HepG2 (cell line): ENCODE data around the gene MYH9. TPM values are rescaled to one million over a fixed set of nuclear protein-coding genes. Genes with fewer than 3 reads are reported as not detected.

Experiments used
- BCL6 ChIP-seq: IDR thresholded peaks from 2 replicates; pipeline ENCODE4 v1.6.1; 2016; ENCODE audit warnings: missing genetic modification reagents, missing compliant biosample characterization
- DMAP1 ChIP-seq: IDR thresholded peaks from 2 replicates; pipeline ENCODE4 v1.6.1; 2016
- HNRNPLL ChIP-seq: fragments of 200-400 bp; formaldehyde crosslinking; IDR thresholded peaks from 2 replicates; pipeline ENCODE4 v1.6.1; 2017; ENCODE audit warnings: mild to moderate bottlenecking, low read depth, low read length; ENCODE audit not compliant: poor library complexity, severe bottlenecking
- HOXA3 ChIP-seq: sonication (generic); formaldehyde crosslinking; IDR thresholded peaks from 2 replicates; pipeline ENCODE4 v1.5.0; 2020; ENCODE audit warnings: missing genetic modification reagents
- IRF2 ChIP-seq: IDR thresholded peaks from 2 replicates; pipeline ENCODE4 v1.6.1; 2018; ENCODE audit warnings: missing genetic modification reagents, missing compliant biosample characterization
- KAT8 ChIP-seq: IDR thresholded peaks from 2 replicates; pipeline ENCODE4 v1.6.1; 2016; ENCODE audit warnings: missing genetic modification reagents, missing compliant biosample characterization
- KDM3A ChIP-seq: IDR thresholded peaks from 2 replicates; pipeline ENCODE4 v1.6.1; 2018; ENCODE audit warnings: low read depth, missing compliant biosample characterization
- MEF2D ChIP-seq: sonication (generic); formaldehyde crosslinking; IDR thresholded peaks from 2 replicates; pipeline ENCODE4 v1.5.1; 2020; ENCODE audit warnings: mild to moderate bottlenecking, missing genetic modification reagents
- NCOR1 ChIP-seq: fragments of 200-600 bp; sonication (generic); IDR thresholded peaks from 2 replicates; pipeline ENCODE4 v1.7.0; 2017; ENCODE audit warnings: antibody characterized with exemption, low read length, borderline replicate concordance
- ONECUT2 ChIP-seq: sonication (generic); formaldehyde crosslinking; IDR thresholded peaks from 2 replicates; pipeline ENCODE4 v1.4.0; 2020; ENCODE audit warnings: missing genetic modification reagents
- POLR2A ChIP-seq, 2 experiments: IDR thresholded peaks; 2 replicates each; pipeline ENCODE4 v1.6.1; 2011; ENCODE audit warnings: low read depth in 2 of 2, low read length in 2 of 2, mild to moderate bottlenecking in 1 of 2, moderate library complexity in 1 of 2; ENCODE audit not compliant: insufficient read depth in 1 of 2
- ZNF292 ChIP-seq: sonication (generic); formaldehyde crosslinking; IDR thresholded peaks from 2 replicates; pipeline ENCODE4 v1.8.1; 2022; ENCODE audit warnings: mild to moderate bottlenecking, low read depth, missing genetic modification reagents, borderline replicate concordance
- ZNF33B ChIP-seq: sonication (generic); formaldehyde crosslinking; IDR thresholded peaks from 2 replicates; pipeline ENCODE4 v1.5.1; 2020; ENCODE audit warnings: mild to moderate bottlenecking, missing genetic modification reagents
- ZNF841 ChIP-seq: sonication (generic); formaldehyde crosslinking; IDR thresholded peaks from 2 replicates; pipeline ENCODE4 v1.8.1; 2023; ENCODE audit warnings: missing genetic modification reagents, borderline replicate concordance
- polyA plus RNA-seq, 8 experiments: library from polyadenylated mRNA; depleted of rRNA in 3 of 8; stranded (reverse) in 7 of 8; unstranded in 1 of 8; fragments of >200 nt; fragmentation: Illumina TruSeq in 4 of 8; extraction: Trizol in 4 of 8; gene quantifications; 2 replicates each; pipeline versions ENCODE4 v1.2.1 to v1.2.3, GENCODE V29; 2011 to 2016; ENCODE audit warnings: low read depth in 4 of 8, missing spikeins in 1 of 8, mixed read lengths in 1 of 8; ENCODE audit not compliant: insufficient read depth in 1 of 8
- total RNA-seq, 5 experiments: library from RNA; depleted of rRNA; stranded (reverse); fragments of >200 nt; fragmentation: Illumina TruSeq; extraction: Trizol; gene quantifications; 2 replicates each; pipeline ENCODE4 v1.2.3, GENCODE V29; 2016; ENCODE audit warnings: low read depth in 1 of 5
- TF ChIP-seq, protein P1 (sequence below): sonication (generic); formaldehyde crosslinking; IDR thresholded peaks from 2 replicates; pipeline ENCODE4 v1.4.0; 2020; ENCODE audit warnings: missing genetic modification reagents, mild to moderate bottlenecking, borderline replicate concordance
- TF ChIP-seq, protein P2 (sequence below): sonication (generic); formaldehyde crosslinking; IDR thresholded peaks from 2 replicates; pipeline ENCODE4 v1.5.0; 2020; ENCODE audit warnings: mild to moderate bottlenecking, missing genetic modification reagents
- TF ChIP-seq, protein P3 (sequence below): sonication (generic); formaldehyde crosslinking; IDR thresholded peaks from 2 replicates; pipeline ENCODE4 v1.4.0; 2020; ENCODE audit warnings: missing genetic modification reagents
- TF ChIP-seq, protein P4 (sequence below): sonication (generic); formaldehyde crosslinking; IDR thresholded peaks from 2 replicates; pipeline ENCODE4 v1.5.1; 2020; ENCODE audit warnings: mild to moderate bottlenecking, missing genetic modification reagents, borderline replicate concordance

The MYH9 gene
- total and polyA plus RNA-seq, 2 of the 13 experiments (the other 11 are each of a cell fraction or from before 2014, with no cell fraction given) = 50.7 to 98.5 TPM

DNA sequence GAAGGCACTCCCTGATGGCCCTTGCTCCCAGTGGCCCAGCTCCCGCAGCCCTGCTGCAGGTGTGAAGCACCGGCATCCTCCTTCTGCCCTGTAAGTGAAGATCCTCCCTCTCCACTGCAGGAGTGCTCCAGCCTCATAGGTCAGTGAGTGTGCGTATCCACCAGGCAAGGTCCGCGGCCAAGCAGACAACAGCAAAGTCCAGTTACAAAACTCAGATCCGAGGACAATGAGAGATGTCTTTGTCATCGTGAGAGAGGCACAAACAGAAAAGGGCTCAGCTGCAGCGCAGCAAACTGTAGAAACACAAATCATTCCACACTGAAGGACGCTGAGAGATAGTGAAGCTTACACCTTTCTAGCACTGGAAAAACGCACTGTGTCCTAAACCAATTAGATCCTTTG lies 46.1 kb downstream of the MYH9 start (continued):
- TF ChIP-seq, protein P1, sequence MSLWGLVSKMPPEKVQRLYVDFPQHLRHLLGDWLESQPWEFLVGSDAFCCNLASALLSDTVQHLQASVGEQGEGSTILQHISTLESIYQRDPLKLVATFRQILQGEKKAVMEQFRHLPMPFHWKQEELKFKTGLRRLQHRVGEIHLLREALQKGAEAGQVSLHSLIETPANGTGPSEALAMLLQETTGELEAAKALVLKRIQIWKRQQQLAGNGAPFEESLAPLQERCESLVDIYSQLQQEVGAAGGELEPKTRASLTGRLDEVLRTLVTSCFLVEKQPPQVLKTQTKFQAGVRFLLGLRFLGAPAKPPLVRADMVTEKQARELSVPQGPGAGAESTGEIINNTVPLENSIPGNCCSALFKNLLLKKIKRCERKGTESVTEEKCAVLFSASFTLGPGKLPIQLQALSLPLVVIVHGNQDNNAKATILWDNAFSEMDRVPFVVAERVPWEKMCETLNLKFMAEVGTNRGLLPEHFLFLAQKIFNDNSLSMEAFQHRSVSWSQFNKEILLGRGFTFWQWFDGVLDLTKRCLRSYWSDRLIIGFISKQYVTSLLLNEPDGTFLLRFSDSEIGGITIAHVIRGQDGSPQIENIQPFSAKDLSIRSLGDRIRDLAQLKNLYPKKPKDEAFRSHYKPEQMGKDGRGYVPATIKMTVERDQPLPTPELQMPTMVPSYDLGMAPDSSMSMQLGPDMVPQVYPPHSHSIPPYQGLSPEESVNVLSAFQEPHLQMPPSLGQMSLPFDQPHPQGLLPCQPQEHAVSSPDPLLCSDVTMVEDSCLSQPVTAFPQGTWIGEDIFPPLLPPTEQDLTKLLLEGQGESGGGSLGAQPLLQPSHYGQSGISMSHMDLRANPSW = no peak
- TF ChIP-seq DMAP1 (no peak), ZNF33B (no peak), POLR2A (IDR thresholded peaks at IDR 0.05; ENCODE audit: insufficient read depth in 1 of 2, low read depth in 2 of 2, low read length in 2 of 2) (no peak), KAT8 (CRISPR knock-in tag) (no peak), HOXA3 (CRISPR knock-in tag) (peak; percentile 66; the same call in 1 of the 2 replicates), ONECUT2 (CRISPR knock-in tag) (no peak), NCOR1 (peak; percentile 60; the same call in 1 of the 2 replicates), HNRNPLL (peak; percentile 31), BCL6 (CRISPR knock-in tag) (peak; percentile 82), MEF2D (CRISPR knock-in tag) (peak; percentile 48; the same call in 1 of the 2 replicates), KDM3A (CRISPR knock-in tag) (0 out of 2 replicates have a peak, but pooled peaks have one; percentile 21), ZNF841 (CRISPR knock-in tag) (no peak), ZNF292 (CRISPR knock-in tag) (peak; percentile 75; the same call in 1 of the 2 replicates), IRF2 (no peak)
- TF ChIP-seq, protein P2, sequence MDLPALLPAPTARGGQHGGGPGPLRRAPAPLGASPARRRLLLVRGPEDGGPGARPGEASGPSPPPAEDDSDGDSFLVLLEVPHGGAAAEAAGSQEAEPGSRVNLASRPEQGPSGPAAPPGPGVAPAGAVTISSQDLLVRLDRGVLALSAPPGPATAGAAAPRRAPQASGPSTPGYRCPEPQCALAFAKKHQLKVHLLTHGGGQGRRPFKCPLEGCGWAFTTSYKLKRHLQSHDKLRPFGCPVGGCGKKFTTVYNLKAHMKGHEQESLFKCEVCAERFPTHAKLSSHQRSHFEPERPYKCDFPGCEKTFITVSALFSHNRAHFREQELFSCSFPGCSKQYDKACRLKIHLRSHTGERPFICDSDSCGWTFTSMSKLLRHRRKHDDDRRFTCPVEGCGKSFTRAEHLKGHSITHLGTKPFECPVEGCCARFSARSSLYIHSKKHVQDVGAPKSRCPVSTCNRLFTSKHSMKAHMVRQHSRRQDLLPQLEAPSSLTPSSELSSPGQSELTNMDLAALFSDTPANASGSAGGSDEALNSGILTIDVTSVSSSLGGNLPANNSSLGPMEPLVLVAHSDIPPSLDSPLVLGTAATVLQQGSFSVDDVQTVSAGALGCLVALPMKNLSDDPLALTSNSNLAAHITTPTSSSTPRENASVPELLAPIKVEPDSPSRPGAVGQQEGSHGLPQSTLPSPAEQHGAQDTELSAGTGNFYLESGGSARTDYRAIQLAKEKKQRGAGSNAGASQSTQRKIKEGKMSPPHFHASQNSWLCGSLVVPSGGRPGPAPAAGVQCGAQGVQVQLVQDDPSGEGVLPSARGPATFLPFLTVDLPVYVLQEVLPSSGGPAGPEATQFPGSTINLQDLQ (CRISPR knock-in tag) = no peak
- TF ChIP-seq, protein P3, sequence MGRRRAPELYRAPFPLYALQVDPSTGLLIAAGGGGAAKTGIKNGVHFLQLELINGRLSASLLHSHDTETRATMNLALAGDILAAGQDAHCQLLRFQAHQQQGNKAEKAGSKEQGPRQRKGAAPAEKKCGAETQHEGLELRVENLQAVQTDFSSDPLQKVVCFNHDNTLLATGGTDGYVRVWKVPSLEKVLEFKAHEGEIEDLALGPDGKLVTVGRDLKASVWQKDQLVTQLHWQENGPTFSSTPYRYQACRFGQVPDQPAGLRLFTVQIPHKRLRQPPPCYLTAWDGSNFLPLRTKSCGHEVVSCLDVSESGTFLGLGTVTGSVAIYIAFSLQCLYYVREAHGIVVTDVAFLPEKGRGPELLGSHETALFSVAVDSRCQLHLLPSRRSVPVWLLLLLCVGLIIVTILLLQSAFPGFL (CRISPR knock-in tag) = no peak
- TF ChIP-seq, protein P4, sequence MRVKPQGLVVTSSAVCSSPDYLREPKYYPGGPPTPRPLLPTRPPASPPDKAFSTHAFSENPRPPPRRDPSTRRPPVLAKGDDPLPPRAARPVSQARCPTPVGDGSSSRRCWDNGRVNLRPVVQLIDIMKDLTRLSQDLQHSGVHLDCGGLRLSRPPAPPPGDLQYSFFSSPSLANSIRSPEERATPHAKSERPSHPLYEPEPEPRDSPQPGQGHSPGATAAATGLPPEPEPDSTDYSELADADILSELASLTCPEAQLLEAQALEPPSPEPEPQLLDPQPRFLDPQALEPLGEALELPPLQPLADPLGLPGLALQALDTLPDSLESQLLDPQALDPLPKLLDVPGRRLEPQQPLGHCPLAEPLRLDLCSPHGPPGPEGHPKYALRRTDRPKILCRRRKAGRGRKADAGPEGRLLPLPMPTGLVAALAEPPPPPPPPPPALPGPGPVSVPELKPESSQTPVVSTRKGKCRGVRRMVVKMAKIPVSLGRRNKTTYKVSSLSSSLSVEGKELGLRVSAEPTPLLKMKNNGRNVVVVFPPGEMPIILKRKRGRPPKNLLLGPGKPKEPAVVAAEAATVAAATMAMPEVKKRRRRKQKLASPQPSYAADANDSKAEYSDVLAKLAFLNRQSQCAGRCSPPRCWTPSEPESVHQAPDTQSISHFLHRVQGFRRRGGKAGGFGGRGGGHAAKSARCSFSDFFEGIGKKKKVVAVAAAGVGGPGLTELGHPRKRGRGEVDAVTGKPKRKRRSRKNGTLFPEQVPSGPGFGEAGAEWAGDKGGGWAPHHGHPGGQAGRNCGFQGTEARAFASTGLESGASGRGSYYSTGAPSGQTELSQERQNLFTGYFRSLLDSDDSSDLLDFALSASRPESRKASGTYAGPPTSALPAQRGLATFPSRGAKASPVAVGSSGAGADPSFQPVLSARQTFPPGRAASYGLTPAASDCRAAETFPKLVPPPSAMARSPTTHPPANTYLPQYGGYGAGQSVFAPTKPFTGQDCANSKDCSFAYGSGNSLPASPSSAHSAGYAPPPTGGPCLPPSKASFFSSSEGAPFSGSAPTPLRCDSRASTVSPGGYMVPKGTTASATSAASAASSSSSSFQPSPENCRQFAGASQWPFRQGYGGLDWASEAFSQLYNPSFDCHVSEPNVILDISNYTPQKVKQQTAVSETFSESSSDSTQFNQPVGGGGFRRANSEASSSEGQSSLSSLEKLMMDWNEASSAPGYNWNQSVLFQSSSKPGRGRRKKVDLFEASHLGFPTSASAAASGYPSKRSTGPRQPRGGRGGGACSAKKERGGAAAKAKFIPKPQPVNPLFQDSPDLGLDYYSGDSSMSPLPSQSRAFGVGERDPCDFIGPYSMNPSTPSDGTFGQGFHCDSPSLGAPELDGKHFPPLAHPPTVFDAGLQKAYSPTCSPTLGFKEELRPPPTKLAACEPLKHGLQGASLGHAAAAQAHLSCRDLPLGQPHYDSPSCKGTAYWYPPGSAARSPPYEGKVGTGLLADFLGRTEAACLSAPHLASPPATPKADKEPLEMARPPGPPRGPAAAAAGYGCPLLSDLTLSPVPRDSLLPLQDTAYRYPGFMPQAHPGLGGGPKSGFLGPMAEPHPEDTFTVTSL = no peak; the same call in 1 of the 2 replicates
